GM12878 (cell line): ENCODE data around the gene COL5A3.

Experiments used
- ATF2 ChIP-seq: IDR thresholded peaks from 2 replicates; pipeline ENCODE4 v1.6.1; 2012; ENCODE audit warnings: low read length, inconsistent platforms
- CHD4 ChIP-seq: fragments of 200-600 bp; sonication (generic); IDR thresholded peaks from 2 replicates; pipeline ENCODE4 v1.6.1; 2016; ENCODE audit warnings: mild to moderate bottlenecking
- CTCF ChIP-seq, 3 experiments: IDR thresholded peaks in 2 of 3; conservative IDR thresholded peaks in 1 of 3; 2 replicates each; pipeline ENCODE4 v1.5.1; 2011; ENCODE audit warnings: low read depth in 3 of 3, low read length in 3 of 3, mild to moderate bottlenecking in 3 of 3, control low read depth in 2 of 3, moderate library complexity in 2 of 3, inconsistent platforms in 1 of 3, mixed read lengths in 1 of 3; ENCODE audit not compliant: control insufficient read depth in 2 of 3, insufficient read depth in 1 of 3; ENCODE audit errors: extremely low read depth in 1 of 3
- EP300 ChIP-seq, 2 experiments: fragments of 150-350 bp in 1 of 2; IDR thresholded peaks; 2 replicates each; pipeline ENCODE4 v1.6.1; 2011 to 2012; ENCODE audit warnings: low read depth in 2 of 2, low read length in 2 of 2, borderline replicate concordance in 1 of 2, improper control_type of control experiment in 1 of 2, inconsistent platforms in 1 of 2; ENCODE audit not compliant: control insufficient read depth in 1 of 2
- IRF3 ChIP-seq: fragments of 450-650 bp; IDR thresholded peaks from 2 replicates; pipeline ENCODE4 v1.6.1; 2014; ENCODE audit warnings: mild to moderate bottlenecking
- KDM1A ChIP-seq: fragments of 200-600 bp; sonication (generic); IDR thresholded peaks from 2 replicates; pipeline ENCODE4 v1.6.1; 2016; ENCODE audit warnings: borderline replicate concordance
- POLR2A ChIP-seq: IDR thresholded peaks from 2 replicates; pipeline ENCODE4 v1.6.1; 2011; ENCODE audit warnings: low read depth, mild to moderate bottlenecking, low read length
- TF ChIP-seq, protein P1 (sequence below): IDR thresholded peaks from 2 replicates; pipeline ENCODE4 v1.6.1; 2011; ENCODE audit warnings: borderline replicate concordance, low read depth, mild to moderate bottlenecking, moderate library complexity, low read length; ENCODE audit not compliant: insufficient read depth, poor library complexity, severe bottlenecking
- TF ChIP-seq, protein P2 (sequence below): fragments of 450-650 bp; IDR thresholded peaks from 2 replicates; pipeline ENCODE4 v1.6.1; 2017; ENCODE audit warnings: mild to moderate bottlenecking, moderate library complexity

DNA sequence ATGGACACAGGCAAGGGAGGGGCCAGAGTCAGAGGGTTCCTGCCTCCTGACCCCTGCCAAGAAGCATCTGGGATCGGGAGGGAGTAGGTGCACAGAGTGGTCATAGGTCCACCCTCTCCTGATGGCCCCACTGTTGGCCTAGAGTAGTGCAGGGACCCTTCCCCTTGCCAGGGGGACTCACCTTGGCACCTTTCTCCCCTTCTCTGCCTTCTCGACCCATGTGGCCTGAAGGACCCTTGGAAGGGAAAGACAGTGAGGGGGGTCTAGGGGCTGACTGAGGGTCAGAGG is 40.7 kb downstream of the COL5A3 start:
- no peak for TF ChIP-seq CHD4
- TF ChIP-seq KDM1A = no peak
- TF ChIP-seq, protein P1, sequence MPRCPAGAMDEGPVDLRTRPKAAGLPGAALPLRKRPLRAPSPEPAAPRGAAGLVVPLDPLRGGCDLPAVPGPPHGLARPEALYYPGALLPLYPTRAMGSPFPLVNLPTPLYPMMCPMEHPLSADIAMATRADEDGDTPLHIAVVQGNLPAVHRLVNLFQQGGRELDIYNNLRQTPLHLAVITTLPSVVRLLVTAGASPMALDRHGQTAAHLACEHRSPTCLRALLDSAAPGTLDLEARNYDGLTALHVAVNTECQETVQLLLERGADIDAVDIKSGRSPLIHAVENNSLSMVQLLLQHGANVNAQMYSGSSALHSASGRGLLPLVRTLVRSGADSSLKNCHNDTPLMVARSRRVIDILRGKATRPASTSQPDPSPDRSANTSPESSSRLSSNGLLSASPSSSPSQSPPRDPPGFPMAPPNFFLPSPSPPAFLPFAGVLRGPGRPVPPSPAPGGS = no peak
- TF ChIP-seq, protein P2, sequence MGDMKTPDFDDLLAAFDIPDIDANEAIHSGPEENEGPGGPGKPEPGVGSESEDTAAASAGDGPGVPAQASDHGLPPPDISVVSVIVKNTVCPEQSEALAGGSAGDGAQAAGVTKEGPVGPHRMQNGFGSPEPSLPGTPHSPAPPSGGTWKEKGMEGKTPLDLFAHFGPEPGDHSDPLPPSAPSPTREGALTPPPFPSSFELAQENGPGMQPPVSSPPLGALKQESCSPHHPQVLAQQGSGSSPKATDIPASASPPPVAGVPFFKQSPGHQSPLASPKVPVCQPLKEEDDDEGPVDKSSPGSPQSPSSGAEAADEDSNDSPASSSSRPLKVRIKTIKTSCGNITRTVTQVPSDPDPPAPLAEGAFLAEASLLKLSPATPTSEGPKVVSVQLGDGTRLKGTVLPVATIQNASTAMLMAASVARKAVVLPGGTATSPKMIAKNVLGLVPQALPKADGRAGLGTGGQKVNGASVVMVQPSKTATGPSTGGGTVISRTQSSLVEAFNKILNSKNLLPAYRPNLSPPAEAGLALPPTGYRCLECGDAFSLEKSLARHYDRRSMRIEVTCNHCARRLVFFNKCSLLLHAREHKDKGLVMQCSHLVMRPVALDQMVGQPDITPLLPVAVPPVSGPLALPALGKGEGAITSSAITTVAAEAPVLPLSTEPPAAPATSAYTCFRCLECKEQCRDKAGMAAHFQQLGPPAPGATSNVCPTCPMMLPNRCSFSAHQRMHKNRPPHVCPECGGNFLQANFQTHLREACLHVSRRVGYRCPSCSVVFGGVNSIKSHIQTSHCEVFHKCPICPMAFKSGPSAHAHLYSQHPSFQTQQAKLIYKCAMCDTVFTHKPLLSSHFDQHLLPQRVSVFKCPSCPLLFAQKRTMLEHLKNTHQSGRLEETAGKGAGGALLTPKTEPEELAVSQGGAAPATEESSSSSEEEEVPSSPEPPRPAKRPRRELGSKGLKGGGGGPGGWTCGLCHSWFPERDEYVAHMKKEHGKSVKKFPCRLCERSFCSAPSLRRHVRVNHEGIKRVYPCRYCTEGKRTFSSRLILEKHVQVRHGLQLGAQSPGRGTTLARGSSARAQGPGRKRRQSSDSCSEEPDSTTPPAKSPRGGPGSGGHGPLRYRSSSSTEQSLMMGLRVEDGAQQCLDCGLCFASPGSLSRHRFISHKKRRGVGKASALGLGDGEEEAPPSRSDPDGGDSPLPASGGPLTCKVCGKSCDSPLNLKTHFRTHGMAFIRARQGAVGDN = no peak
- no peak for TF ChIP-seq CTCF (IDR thresholded peaks at IDR 0.05 in 2 of 3, conservative IDR thresholded peaks at IDR 0.05 in 1 of 3; ENCODE audit: control insufficient read depth in 2 of 3, extremely low read depth in 1 of 3, insufficient read depth in 1 of 3, low read depth in 3 of 3, low read length in 3 of 3)
- TF ChIP-seq EP300 (IDR thresholded peaks at IDR 0.05; ENCODE audit: borderline replicate concordance in 1 of 2, control insufficient read depth in 1 of 2, low read depth in 2 of 2, low read length in 2 of 2) = no peak
- no peak for TF ChIP-seq POLR2A
- TF ChIP-seq ATF2 = no peak
- no peak for TF ChIP-seq IRF3
